ENCODE results near the gene HBP1.

DNA sequence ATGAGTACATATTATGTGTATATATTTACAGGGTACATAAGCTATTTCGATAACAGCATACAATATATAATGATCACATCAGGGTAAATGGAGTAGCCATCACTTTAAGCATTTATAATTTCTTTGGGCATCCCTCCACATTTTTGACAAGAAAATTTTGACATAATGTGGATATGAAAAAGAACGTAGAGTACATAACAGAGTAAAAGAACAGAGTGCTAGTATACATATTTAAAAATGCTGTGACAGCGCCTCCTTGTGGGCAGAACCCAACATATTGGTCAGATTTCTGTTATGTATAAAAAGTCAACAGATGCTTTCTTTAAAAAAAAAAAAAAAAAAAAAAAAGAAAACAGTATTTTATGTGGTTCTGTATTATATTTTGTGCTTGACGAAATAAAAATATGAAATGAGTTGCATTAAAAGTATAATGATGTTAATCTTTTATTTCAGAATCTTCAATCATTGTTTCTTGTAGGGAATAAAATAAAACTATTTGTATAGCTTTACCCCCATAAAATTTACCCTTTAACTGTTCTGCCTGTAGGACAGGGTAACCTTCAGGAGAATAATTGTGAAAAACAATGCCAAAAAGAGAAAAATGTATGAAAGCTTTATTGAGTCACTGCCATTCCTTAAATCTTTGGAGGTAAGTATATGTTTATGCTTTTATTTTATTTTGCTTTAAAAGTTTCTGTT is 18.3 kb upstream of the HBP1 start:
- TF ChIP-seq KDM5A (IDR thresholded peaks at IDR 0.05; ENCODE audit: low read length) (no peak), CTCF (IDR thresholded peaks at IDR 0.05; ENCODE audit: control extremely low read depth in 1 of 3, insufficient read depth in 1 of 3, low read depth in 1 of 3, low read length in 3 of 3) (peak in 2 of 3 experiments; percentile 36 to 51; a peak in 2 of 4 replicates), CBX5 (IDR thresholded peaks at IDR 0.05; ENCODE audit: low read depth, low read length) (no peak), SIX5 (IDR thresholded peaks at IDR 0.05; ENCODE audit: low read depth, low read length) (no peak), CHD2 (IDR thresholded peaks at IDR 0.05; ENCODE audit: low read length) (no peak), EGR1 (IDR thresholded peaks at IDR 0.05; ENCODE audit: borderline replicate concordance, low read depth, low read length) (no peak), ZNF274 (IDR thresholded peaks at IDR 0.05; ENCODE audit: borderline replicate concordance, extremely low read depth, low read length) (no peak), MAFK (IDR thresholded peaks at IDR 0.05; ENCODE audit: low read depth, low read length) (no peak), RFX5 (IDR thresholded peaks at IDR 0.05; ENCODE audit: borderline replicate concordance, low read depth, low read length) (no peak), JUND (IDR thresholded peaks at IDR 0.05; ENCODE audit: low read length) (no peak)

Data from H1 (cell line).